ENCODE measurements around the gene SMAD6. TPM values are rescaled to one million over a fixed set of nuclear protein-coding genes. Genes with fewer than 3 reads are reported as not detected.

Gene SMAD6
- total RNA-seq, 2 donors from 2014 or later, result 14.8 to 51.2 TPM

DNA sequence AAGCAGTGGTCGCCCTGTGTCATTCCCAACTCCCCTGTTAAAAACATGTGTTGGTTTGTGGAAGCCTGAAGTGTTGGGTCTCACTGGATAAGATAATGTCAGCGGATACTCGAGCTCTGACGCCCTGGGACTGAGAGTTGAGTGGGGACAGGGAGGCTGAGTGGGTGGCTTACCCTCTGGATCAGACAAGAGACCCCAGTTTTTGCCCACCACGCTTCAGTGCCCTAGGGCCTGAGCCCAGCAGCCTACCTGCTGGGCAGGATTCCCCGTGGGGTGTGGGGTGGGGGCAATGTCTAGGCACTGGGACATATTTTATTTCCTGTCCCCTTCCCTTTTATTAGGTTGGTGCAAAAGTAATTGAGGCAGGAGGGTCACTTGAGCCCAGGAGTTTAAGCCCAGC, 75.0 kb downstream of the SMAD6 start:
- Histone ChIP-seq H3K27me3 (replicated peaks; ENCODE audit: insufficient read depth) (no peaks in the 10 kb centered on the region), H3K4me1 (replicated peaks) (peaks cover 16% of the 10 kb centered on the region), H3K4me3 (no peak overlapping the region), H3K36me3 (no peaks in the 10 kb centered on the region), H3K9me3 (no peaks in the 10 kb centered on the region), H3K27ac (no peak overlapping the region)
- DNase-seq (ENCODE audit: low spot score), result no peak
- WGBS, result 95% methylated on average over 6 of the region's 6 CpGs
- intact Hi-C loops (cut with DNase I), result no loop called here
- TF ChIP-seq, protein P1, sequence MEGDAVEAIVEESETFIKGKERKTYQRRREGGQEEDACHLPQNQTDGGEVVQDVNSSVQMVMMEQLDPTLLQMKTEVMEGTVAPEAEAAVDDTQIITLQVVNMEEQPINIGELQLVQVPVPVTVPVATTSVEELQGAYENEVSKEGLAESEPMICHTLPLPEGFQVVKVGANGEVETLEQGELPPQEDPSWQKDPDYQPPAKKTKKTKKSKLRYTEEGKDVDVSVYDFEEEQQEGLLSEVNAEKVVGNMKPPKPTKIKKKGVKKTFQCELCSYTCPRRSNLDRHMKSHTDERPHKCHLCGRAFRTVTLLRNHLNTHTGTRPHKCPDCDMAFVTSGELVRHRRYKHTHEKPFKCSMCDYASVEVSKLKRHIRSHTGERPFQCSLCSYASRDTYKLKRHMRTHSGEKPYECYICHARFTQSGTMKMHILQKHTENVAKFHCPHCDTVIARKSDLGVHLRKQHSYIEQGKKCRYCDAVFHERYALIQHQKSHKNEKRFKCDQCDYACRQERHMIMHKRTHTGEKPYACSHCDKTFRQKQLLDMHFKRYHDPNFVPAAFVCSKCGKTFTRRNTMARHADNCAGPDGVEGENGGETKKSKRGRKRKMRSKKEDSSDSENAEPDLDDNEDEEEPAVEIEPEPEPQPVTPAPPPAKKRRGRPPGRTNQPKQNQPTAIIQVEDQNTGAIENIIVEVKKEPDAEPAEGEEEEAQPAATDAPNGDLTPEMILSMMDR (IDR thresholded peaks at IDR 0.05), result no peak
- no peak for TF ChIP-seq POLR2AphosphoS5 (IDR thresholded peaks at IDR 0.05)
- TF ChIP-seq POLR2A (IDR thresholded peaks at IDR 0.05), result no peak

DNA sequence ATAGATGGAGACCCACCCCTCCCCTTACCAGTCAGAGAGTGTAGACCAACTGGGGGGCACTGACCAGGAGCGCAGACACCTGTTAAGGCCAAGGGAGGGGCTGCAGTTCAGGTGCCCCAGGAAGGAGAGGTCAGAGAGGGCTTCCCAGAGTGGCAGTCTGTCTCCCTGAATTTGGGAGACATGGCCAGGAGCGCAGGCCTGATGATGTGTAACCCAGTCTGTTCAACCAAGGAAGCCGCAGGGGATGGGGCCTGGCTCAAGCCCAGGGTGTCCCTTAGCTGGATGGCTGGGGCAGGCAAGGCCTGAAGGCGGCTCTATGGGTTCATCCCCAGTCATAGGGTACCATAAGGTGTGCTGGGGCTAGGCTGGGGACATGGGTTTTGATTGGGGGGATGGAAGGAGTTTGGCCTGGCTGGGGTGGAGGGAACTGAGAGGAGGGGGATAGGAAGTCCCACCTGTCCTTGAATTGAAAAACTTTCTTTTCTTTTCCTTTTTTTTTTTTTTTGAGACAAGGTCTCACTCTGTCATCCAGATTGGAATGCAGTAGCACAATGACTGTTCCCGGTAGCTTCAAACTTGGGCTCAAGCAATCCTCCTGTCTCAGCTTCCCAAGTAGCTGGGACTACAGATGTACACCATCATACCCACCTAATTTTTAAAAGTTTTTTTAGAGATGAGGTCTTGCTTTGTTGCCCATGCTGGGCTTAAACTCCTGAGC, 75.7 kb downstream of the SMAD6 start:
- no peaks in the 10 kb centered on the region for H3K27me3 ChIP-seq (replicated peaks; ENCODE audit: insufficient read depth)
- TF ChIP-seq POLR2AphosphoS5 (IDR thresholded peaks at IDR 0.05) (no peak), POLR2A (IDR thresholded peaks at IDR 0.05) (no peak)
- TF ChIP-seq, protein P1 (IDR thresholded peaks at IDR 0.05), result no peak
- H3K36me3 ChIP-seq, result no peaks in the 10 kb centered on the region
- intact Hi-C loops (cut with DNase I), result no loop called here
- peaks cover 13% of the 10 kb centered on the region for H3K4me1 ChIP-seq (replicated peaks)
- WGBS, result 93% methylated on average over 5 of the region's 5 CpGs
- DNase-seq (ENCODE audit: low spot score), result no peak
- H3K9me3 ChIP-seq, result no peaks in the 10 kb centered on the region
- H3K27ac ChIP-seq, result no peak overlapping the region
- no peak overlapping the region for H3K4me3 ChIP-seq

DNA sequence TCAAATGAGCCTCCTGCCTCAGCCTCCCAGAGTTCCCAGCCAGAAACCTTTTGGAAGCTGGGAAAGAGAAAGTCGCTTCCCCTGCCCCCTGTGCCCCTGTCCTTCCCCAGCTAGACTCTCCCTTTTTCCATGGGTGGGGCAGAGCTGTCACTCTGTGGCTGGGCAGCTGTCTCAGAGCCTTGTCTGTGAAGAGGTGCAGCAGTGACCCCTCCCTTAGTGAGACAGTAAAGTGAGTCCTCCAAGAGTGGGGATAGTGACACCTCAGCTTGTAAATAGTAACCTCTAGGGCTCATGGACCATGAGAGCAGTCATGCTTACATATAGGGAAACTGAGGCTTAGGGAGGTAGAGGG, 76.3 kb downstream of the SMAD6 start:
- no peak overlapping the region for H3K27ac ChIP-seq
- H3K36me3 ChIP-seq, result no peaks in the 10 kb centered on the region
- no peaks in the 10 kb centered on the region for H3K9me3 ChIP-seq
- intact Hi-C loops (cut with DNase I), result no loop called here
- H3K4me3 ChIP-seq, result no peak overlapping the region
- H3K4me1 ChIP-seq (replicated peaks), result peaks cover 9% of the 10 kb centered on the region
- H3K27me3 ChIP-seq (replicated peaks; ENCODE audit: insufficient read depth), result no peaks in the 10 kb centered on the region
- WGBS, result 93% methylated on average over 1 of the region's 1 CpG
- DNase-seq (ENCODE audit: low spot score), result no peak
- TF ChIP-seq POLR2AphosphoS5 (IDR thresholded peaks at IDR 0.05), result no peak
- TF ChIP-seq POLR2A (IDR thresholded peaks at IDR 0.05), result no peak
- TF ChIP-seq, protein P1 (IDR thresholded peaks at IDR 0.05), result no peak

DNA sequence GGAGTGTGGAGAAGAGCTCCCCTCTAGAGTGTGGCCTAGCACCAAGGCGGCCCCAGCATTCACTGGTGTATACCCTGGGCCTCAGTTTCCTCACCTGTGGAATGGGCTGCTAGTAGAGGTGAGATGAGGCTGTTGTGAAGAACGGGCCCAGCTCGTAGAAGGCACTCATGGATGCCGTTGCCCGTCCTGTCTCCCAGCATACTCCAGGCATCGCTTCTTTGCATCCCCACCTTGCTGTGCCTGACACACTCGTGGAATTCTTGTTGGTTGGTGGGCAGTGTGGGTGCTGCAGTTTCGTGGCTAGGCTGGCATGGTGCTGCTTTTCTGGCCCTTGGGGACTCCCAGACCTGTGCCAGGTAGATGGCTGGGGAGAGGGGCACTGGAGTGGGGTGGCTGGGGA, 76.7 kb downstream of the SMAD6 start:
- no peaks in the 10 kb centered on the region for H3K9me3 ChIP-seq
- no peaks in the 10 kb centered on the region for H3K27me3 ChIP-seq (replicated peaks; ENCODE audit: insufficient read depth)
- H3K4me1 ChIP-seq (replicated peaks), result peaks cover 5% of the 10 kb centered on the region
- TF ChIP-seq, protein P1 (IDR thresholded peaks at IDR 0.05), result no peak
- no peak for TF ChIP-seq POLR2A (IDR thresholded peaks at IDR 0.05)
- no peak for TF ChIP-seq POLR2AphosphoS5 (IDR thresholded peaks at IDR 0.05)
- no peak for DNase-seq (ENCODE audit: low spot score)
- H3K27ac ChIP-seq, result no peak overlapping the region
- no peaks in the 10 kb centered on the region for H3K36me3 ChIP-seq
- H3K4me3 ChIP-seq, result no peak overlapping the region
- intact Hi-C loops (cut with DNase I), result no loop called here
- WGBS, result 96% methylated on average over 8 of the region's 8 CpGs

DNA sequence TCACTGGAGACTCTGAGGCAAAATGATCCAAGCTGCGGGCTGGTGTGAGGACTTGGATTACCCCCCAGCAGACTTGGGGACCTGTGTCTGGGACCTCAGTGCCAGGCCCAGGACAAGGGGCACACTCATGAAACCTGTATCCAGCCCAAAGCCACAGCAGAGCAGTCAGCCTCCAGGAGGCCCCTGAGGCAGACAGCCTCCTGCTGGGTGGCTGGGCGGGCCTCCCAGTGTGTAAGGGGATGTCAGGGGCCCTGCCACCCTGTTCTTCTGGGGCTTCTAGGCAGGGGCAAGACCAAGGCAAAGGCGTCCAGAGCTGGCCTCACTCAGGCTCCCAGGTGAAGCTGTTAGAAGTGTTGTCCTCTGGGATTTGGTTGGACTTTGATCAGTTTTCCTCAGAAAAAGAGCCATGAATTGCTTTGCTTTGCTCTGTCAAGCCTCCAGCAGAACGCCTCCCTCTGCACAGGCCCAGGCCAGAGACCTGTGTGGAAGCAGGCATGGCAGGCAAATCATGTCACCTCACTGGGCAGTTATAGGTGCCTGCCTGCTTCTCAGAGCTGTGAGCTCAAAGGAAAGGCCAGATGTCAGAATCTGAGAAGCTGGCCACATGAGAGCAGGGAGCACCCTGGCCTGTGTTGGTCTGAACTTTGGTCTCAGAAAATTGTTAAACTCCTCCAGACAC, 77.4 kb downstream of the SMAD6 start:
- H3K27ac ChIP-seq, result no peak overlapping the region
- DNase-seq (ENCODE audit: low spot score), result no peak
- H3K9me3 ChIP-seq, result no peaks in the 10 kb centered on the region
- H3K4me1 ChIP-seq (replicated peaks), result no peaks in the 10 kb centered on the region
- H3K4me3 ChIP-seq, result no peak overlapping the region
- no peaks in the 10 kb centered on the region for H3K36me3 ChIP-seq
- intact Hi-C loops (cut with DNase I), result no loop called here
- TF ChIP-seq POLR2AphosphoS5 (IDR thresholded peaks at IDR 0.05) (no peak), POLR2A (IDR thresholded peaks at IDR 0.05) (no peak)
- TF ChIP-seq, protein P1 (IDR thresholded peaks at IDR 0.05), result no peak
- 82% methylated on average over 4 of the region's 4 CpGs for WGBS
- H3K27me3 ChIP-seq (replicated peaks; ENCODE audit: insufficient read depth), result no peaks in the 10 kb centered on the region

Measured in prostate gland (tissue), 2 donors.